Neural progenitor cell (in vitro differentiated cells): ENCODE results near the gene PTPRT. TPM values are rescaled to one million over a fixed set of nuclear protein-coding genes. Genes with fewer than 3 reads are reported as not detected.
"Not testable (repeated sequence)": the region's sequence is repeated elsewhere in the genome, so short reads cannot be mapped to it uniquely, and the experiment has no call there.

Experiments
- DNase-seq: peaks from one replicate; pipeline ENCODE4 v3.0.0-alpha.2; 2016; ENCODE audit warnings: low spot score
- H2AFZ ChIP-seq: fragments of 200-600 bp; sonication (generic); replicated peaks from 2 replicates; pipeline ENCODE4 v1.6.1; 2016; ENCODE audit warnings: antibody characterized with exemption
- H3F3A ChIP-seq: fragments of 200-600 bp; sonication (generic); 2 replicates; pipeline ENCODE4 v1.6.1; 2016; ENCODE audit warnings: antibody characterized with exemption, low read depth
- H3K27ac ChIP-seq: fragments of 200-600 bp; sonication (generic); 2 replicates; pipeline ENCODE4 v1.5.1; 2016; ENCODE audit warnings: mild to moderate bottlenecking
- H3K27me3 ChIP-seq: fragments of 200-600 bp; sonication (generic); 2 replicates; pipeline ENCODE4 v1.6.1; 2016; ENCODE audit warnings: mild to moderate bottlenecking, moderate library complexity
- H3K36me3 ChIP-seq: fragments of 200-600 bp; sonication (generic); 2 replicates; pipeline ENCODE4 v1.5.1; 2016
- H3K4me1 ChIP-seq: fragments of 200-600 bp; sonication (generic); 2 replicates; pipeline ENCODE4 v1.6.1; 2016; ENCODE audit warnings: mixed run types
- H3K4me2 ChIP-seq: fragments of 200-600 bp; sonication (generic); 2 replicates; pipeline ENCODE4 v1.6.1; 2016
- H3K4me3 ChIP-seq: fragments of 200-600 bp; sonication (generic); 2 replicates; pipeline ENCODE4 v1.5.1; 2016
- H3K79me2 ChIP-seq: fragments of 200-600 bp; sonication (generic); 2 replicates; pipeline ENCODE4 v1.6.1; 2016; ENCODE audit warnings: low read depth
- H3K9ac ChIP-seq: fragments of 200-600 bp; sonication (generic); 2 replicates; pipeline ENCODE4 v1.6.1; 2016
- H3K9me3 ChIP-seq: fragments of 200-600 bp; sonication (generic); 2 replicates; pipeline ENCODE4 v1.5.1; 2016; ENCODE audit warnings: low read depth
- H4K20me1 ChIP-seq: fragments of 200-600 bp; sonication (generic); 2 replicates; pipeline ENCODE4 v1.6.1; 2016; ENCODE audit warnings: low read depth
- H3K27ac Mint-ChIP-seq: 3 replicates; pipeline ENCODE4 v1.8.0; 2021; ENCODE audit warnings: mixed read lengths
- H3K27me3 Mint-ChIP-seq: 2 replicates; pipeline ENCODE4 v1.8.0; 2022; ENCODE audit warnings: low read depth, mild to moderate bottlenecking, inconsistent platforms, moderate library complexity, mixed read lengths; ENCODE audit not compliant: insufficient read depth
- H3K36me3 Mint-ChIP-seq: 3 replicates; pipeline ENCODE4 v1.8.0; 2021; ENCODE audit warnings: mixed read lengths
- H3K4me1 Mint-ChIP-seq: 3 replicates; pipeline ENCODE4 v1.8.0; 2021; ENCODE audit warnings: mixed read lengths
- H3K4me3 Mint-ChIP-seq: 3 replicates; pipeline ENCODE4 v1.8.0; 2021; ENCODE audit warnings: mild to moderate bottlenecking, moderate library complexity, mixed read lengths
- H3K9me3 Mint-ChIP-seq: 3 replicates; pipeline ENCODE4 v1.8.0; 2020; ENCODE audit warnings: mixed read lengths
- EZH2 ChIP-seq: fragments of 200-600 bp; sonication (generic); IDR thresholded peaks from 2 replicates; pipeline ENCODE4 v1.6.1; 2017; ENCODE audit warnings: antibody characterized with exemption, mild to moderate bottlenecking, moderate library complexity
- EZH2phosphoT487 ChIP-seq: fragments of 200-600 bp; sonication (generic); IDR thresholded peaks from 2 replicates; pipeline ENCODE4 v1.6.1; 2017; ENCODE audit warnings: antibody characterized with exemption
- total RNA-seq: library from RNA; depleted of rRNA; stranded (reverse); fragments of >200 nt; gene quantifications from 2 replicates; pipeline ENCODE4 v1.2.3, GENCODE V29; 2015; ENCODE audit warnings: low replicate concordance
- TF ChIP-seq, protein P1 (sequence below): fragments of 200-600 bp; sonication (generic); IDR thresholded peaks from 2 replicates; pipeline ENCODE4 v1.5.1; 2017; ENCODE audit warnings: antibody characterized with exemption, mild to moderate bottlenecking

PTPRT gene
- total RNA-seq, 1 donor from 2014 or later = 1.1 TPM

DNA sequence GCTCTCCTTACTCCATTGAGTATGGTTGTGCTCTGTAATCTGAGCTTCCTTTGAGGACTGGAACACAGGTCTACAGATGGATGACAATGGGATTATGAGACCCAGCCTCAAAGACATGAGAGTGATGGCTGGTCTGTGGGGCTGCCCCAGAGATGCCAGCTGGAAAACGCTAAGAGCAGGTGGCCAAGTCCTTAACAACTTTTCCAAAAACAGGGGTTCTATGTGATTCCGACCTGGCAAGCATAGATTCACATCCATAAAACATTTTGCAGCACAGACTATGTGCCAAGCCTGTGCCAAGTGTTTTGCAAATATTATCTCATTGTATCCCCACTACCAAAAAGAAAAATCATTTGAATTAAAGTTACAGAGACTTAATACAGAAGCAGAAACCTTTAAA is 270.4 kb downstream of the PTPRT start:
- Mint-ChIP-seq H3K4me3 (no peak overlapping the region), H3K9me3 (peaks cover 12% of the 10 kb centered on the region)
- no peaks in the 10 kb centered on the region for H3K79me2 ChIP-seq

DNA sequence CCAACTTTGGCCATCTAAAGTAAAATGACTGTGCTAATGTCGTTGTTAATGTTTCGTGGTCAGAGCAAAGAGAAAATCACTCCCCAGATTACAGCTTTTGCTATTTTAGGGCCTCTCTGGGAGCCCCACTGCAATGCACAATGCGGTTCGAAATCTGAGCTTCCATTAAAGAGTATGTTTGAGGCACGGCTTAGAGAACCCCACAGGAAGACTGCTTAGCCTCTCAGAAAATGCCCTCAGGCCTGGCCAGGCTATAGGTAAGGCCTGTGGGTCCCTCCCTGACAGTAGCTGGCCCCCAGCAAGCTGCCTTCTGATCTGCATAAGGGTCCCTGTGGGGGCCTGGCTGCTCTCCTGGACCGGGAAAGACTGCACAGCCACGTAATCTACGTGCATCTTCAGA is 274.6 kb downstream of the PTPRT start:
- Histone ChIP-seq H3F3A (no peaks in the 10 kb centered on the region), H3K36me3 (no peaks in the 10 kb centered on the region), H3K9me3 (no peaks in the 10 kb centered on the region), H3K79me2 (no peaks in the 10 kb centered on the region), H3K27ac (no peak overlapping the region), H3K27me3 (no peaks in the 10 kb centered on the region), H2AFZ (no peak overlapping the region), H3K4me2 (no peak overlapping the region), H3K4me3 (no peak overlapping the region), H3K9ac (no peak overlapping the region), H4K20me1 (no peaks in the 10 kb centered on the region), H3K4me1 (no peaks in the 10 kb centered on the region)
- no peaks in the 10 kb centered on the region for H3K36me3 Mint-ChIP-seq
- H3K4me1 Mint-ChIP-seq = peaks cover 3% of the 10 kb centered on the region
- DNase-seq = no peak
- TF ChIP-seq EZH2 (no peak), EZH2phosphoT487 (no peak)
- TF ChIP-seq, protein P1, sequence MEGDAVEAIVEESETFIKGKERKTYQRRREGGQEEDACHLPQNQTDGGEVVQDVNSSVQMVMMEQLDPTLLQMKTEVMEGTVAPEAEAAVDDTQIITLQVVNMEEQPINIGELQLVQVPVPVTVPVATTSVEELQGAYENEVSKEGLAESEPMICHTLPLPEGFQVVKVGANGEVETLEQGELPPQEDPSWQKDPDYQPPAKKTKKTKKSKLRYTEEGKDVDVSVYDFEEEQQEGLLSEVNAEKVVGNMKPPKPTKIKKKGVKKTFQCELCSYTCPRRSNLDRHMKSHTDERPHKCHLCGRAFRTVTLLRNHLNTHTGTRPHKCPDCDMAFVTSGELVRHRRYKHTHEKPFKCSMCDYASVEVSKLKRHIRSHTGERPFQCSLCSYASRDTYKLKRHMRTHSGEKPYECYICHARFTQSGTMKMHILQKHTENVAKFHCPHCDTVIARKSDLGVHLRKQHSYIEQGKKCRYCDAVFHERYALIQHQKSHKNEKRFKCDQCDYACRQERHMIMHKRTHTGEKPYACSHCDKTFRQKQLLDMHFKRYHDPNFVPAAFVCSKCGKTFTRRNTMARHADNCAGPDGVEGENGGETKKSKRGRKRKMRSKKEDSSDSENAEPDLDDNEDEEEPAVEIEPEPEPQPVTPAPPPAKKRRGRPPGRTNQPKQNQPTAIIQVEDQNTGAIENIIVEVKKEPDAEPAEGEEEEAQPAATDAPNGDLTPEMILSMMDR = no peak
- no peak overlapping the region for H3K4me3 Mint-ChIP-seq
- H3K27ac Mint-ChIP-seq = no peak overlapping the region
- no peaks in the 10 kb centered on the region for H3K27me3 Mint-ChIP-seq
- H3K9me3 Mint-ChIP-seq = peaks cover 12% of the 10 kb centered on the region

More for the DNA sequence above, 270.4 kb downstream of the PTPRT start:
- Mint-ChIP-seq H3K4me1 (peaks cover 3% of the 10 kb centered on the region), H3K36me3 (no peaks in the 10 kb centered on the region), H3K27me3 (peaks cover 2% of the 10 kb centered on the region), H3K27ac (no peak overlapping the region)
- Histone ChIP-seq H3K36me3 (no peaks in the 10 kb centered on the region), H3K4me1 (no peaks in the 10 kb centered on the region), H3K9ac (no peak overlapping the region), H3K4me2 (no peak overlapping the region), H3K27ac (no peak overlapping the region), H3K27me3 (no peaks in the 10 kb centered on the region), H3F3A (no peaks in the 10 kb centered on the region), H4K20me1 (no peaks in the 10 kb centered on the region), H2AFZ (no peak overlapping the region), H3K4me3 (no peak overlapping the region), H3K9me3 (no peaks in the 10 kb centered on the region)
- TF ChIP-seq EZH2 (no peak), EZH2phosphoT487 (no peak)
- TF ChIP-seq, protein P1 = no peak
- no peak for DNase-seq

GRCh38 chr20:42914302-42914701 is 275.4 kb downstream of the PTPRT start:
- Mint-ChIP-seq H3K4me3 (no peak overlapping the region), H3K4me1 (peaks cover 3% of the 10 kb centered on the region), H3K9me3 (peaks cover 12% of the 10 kb centered on the region), H3K27ac (no peak overlapping the region), H3K27me3 (no peaks in the 10 kb centered on the region), H3K36me3 (no peaks in the 10 kb centered on the region)
- no peak overlapping the region for H3K4me3 ChIP-seq
- TF ChIP-seq EZH2 (no peak), EZH2phosphoT487 (no peak)
- TF ChIP-seq, protein P1 = no peak
- no peaks in the 10 kb centered on the region for H4K20me1 ChIP-seq
- H3K9me3 ChIP-seq = no peaks in the 10 kb centered on the region
- H2AFZ ChIP-seq = no peak overlapping the region
- H3K27ac ChIP-seq = no peak overlapping the region
- no peaks in the 10 kb centered on the region for H3K27me3 ChIP-seq
- H3K4me2 ChIP-seq = no peak overlapping the region
- no peaks in the 10 kb centered on the region for H3K36me3 ChIP-seq
- H3F3A ChIP-seq = no peaks in the 10 kb centered on the region
- H3K79me2 ChIP-seq = no peaks in the 10 kb centered on the region
- no peak overlapping the region for H3K9ac ChIP-seq
- DNase-seq = no peak
- no peaks in the 10 kb centered on the region for H3K4me1 ChIP-seq

DNA sequence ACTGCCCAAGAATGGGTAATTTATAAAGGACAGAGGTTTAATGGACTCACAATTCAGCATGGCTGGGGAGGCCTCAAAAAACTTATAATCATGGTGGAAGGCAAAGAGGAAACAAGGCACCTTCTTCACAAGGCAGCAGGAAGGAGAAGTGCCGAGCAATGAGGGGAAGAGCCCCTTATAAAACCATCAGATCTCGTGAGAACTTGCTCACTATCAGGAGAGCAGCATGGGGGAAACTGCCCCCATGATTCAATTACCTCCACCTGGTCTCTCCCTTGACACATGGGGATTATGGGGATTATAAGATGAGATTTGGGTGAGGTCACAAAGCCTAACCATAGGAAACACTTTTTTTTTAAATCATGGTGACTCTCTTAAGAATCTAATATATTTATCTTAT is 278.9 kb downstream of the PTPRT start:
- not testable (repeated sequence) for H3K4me3 ChIP-seq, H3K79me2 ChIP-seq, H3F3A ChIP-seq, H3K4me1 ChIP-seq, H3K9ac ChIP-seq, H3K9me3 ChIP-seq, H3K36me3 ChIP-seq, H3K4me1 Mint-ChIP-seq, H3K27me3 Mint-ChIP-seq, DNase-seq, H3K9me3 Mint-ChIP-seq, H3K36me3 Mint-ChIP-seq, H3K4me3 Mint-ChIP-seq, H3K27ac ChIP-seq, H3K27ac Mint-ChIP-seq, H3K27me3 ChIP-seq, H4K20me1 ChIP-seq, H3K4me2 ChIP-seq, H2AFZ ChIP-seq
